GM12865 (cell line): ENCODE data around the gene CNKSR3.

ENCODE experiments used
- DNase-seq: peaks from one replicate; pipeline ENCODE4 v3.0.0; 2010; ENCODE audit warnings: low read depth
- H3K4me3 ChIP-seq: 2 replicates; pipeline ENCODE4 v1.5.1; 2011; ENCODE audit warnings: mild to moderate bottlenecking, low read depth, low read length, control low read depth
- TF ChIP-seq, protein P1 (sequence below): IDR thresholded peaks from 2 replicates; pipeline ENCODE4 v1.5.1; 2011; ENCODE audit warnings: low read length, control low read depth, low read depth, inconsistent platforms; ENCODE audit not compliant: insufficient read depth; ENCODE audit errors: missing control alignments

Gene CNKSR3

DNA sequence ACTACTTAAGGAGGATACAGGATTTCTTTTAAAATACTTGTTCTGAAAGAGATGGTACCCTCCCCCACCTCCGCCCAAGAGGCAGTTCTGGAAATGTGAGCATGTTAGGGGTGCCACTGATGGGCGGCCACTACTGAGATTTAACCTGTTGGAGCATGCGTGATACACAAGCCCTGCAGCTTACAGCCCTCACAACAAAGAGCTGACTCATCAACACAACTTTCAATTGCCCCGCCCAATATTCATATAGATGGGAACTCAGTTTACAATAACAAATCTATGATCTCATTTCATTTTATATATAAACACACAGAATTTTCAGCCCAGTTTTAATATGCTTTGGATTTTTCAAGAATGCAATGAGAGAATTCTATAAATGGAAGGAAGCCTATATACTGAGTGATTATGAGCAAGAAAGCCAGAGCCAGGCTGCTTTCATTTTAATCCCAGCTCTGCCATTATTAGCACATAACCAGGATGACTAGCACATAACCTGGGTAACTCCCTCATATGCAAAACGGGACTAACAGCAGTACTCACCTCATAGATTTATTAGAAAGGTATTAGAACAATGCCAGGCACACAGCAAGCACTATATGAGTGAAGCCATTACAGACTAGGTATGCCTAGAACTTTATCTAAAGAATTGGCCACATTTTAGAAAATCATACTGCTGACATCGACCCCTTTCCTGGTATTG lies 108.3 kb downstream of the CNKSR3 start:
- TF ChIP-seq, protein P1, sequence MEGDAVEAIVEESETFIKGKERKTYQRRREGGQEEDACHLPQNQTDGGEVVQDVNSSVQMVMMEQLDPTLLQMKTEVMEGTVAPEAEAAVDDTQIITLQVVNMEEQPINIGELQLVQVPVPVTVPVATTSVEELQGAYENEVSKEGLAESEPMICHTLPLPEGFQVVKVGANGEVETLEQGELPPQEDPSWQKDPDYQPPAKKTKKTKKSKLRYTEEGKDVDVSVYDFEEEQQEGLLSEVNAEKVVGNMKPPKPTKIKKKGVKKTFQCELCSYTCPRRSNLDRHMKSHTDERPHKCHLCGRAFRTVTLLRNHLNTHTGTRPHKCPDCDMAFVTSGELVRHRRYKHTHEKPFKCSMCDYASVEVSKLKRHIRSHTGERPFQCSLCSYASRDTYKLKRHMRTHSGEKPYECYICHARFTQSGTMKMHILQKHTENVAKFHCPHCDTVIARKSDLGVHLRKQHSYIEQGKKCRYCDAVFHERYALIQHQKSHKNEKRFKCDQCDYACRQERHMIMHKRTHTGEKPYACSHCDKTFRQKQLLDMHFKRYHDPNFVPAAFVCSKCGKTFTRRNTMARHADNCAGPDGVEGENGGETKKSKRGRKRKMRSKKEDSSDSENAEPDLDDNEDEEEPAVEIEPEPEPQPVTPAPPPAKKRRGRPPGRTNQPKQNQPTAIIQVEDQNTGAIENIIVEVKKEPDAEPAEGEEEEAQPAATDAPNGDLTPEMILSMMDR = no peak
- H3K4me3 ChIP-seq = no peak overlapping the region
- DNase-seq = no peak

DNA sequence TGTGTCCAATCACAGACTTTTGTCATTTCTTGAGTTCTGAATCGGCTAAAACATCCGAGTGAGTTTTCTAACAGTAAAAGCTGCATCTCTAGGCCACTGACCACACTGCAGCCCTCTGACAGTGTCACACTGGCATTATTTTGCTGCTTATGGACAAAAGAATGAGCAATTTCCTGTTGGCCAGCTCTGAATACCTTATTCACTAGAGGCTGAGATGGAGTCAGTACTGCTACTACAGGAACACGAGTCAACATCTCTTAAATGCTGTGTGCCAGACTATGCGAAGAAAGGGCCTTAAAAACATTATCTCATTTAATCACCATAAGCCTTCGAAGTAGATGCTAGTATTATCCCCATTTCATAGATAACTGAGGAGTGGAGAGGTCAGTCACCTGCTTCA lies 111.4 kb downstream of the CNKSR3 start:
- no peak for DNase-seq
- TF ChIP-seq, protein P1 = no peak

DNA sequence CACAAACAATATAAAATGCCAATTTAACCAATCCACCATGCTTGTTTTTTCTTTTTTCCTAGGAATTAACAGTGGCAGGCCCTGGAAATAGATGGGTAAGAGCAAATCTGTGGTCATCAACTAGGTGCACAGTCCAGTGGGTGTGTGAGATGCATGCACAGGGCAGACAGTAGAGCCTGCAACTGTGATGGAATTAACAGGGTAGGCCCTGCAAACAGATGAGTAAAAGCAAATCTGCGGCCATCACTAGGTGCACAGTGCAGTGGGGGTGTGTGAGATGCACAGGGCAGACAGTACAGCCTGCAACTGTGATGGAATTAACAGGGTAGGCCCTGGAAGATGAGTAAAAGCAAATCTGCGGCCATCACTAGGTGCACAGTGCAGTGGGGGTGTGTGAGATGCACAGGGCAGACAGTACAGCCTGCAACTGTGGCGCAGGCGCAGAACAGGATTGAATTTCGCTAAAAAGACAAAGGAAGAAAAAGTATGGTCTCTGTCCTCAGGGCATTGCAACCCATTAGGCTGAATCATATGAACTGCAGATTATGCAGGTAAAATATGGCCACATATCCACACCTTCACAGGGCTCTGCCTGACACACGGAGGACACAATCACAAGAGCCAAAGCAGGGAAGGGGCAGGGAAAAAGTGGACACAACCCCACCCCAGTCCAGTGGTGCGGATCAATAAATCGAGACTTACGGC lies 112.8 kb downstream of the CNKSR3 start:
- TF ChIP-seq, protein P1 = no peak
- no peak for DNase-seq
- H3K4me3 ChIP-seq = no peak overlapping the region

More for the DNA sequence above, 111.4 kb downstream of the CNKSR3 start:
- H3K4me3 ChIP-seq = no peak overlapping the region

DNA sequence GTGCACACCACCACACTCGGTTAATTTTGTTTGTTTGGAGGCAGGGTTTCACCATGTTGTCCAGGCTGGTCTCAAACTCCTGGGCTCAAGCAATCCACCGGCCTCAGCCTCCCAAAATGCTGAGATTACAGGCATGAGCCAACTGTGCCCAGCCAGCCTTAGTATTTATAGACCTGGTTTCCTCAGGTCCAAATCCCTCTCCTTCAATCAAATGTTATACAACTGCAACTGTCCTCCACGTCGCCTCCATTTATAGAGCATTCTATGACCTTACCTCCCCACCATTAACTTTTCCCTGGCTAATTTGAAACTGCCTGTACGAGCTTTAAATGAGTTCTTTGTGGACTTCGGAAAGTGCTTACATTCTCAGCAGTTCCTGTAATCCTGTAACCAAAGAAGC lies 114.6 kb downstream of the CNKSR3 start:
- TF ChIP-seq, protein P1 = no peak
- no peak for DNase-seq
- no peak overlapping the region for H3K4me3 ChIP-seq

DNA sequence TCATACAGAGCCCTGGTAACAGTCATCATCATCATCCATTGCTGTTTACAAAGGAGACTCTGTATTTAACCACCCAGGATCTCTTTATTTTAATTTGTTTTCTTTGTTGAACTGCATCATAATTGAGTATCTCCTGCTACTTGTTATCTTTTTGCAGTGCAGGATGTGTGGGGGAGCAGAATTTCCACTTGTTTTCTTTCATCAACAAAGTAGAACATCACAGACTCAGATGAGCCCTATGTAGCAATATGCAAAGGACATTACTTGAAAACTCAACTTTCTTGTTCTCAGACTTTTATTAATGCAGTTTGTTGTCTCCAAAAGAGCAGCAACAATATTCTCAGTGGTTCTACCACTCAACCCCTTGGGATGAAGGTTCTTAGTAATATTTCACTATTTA lies 115.2 kb downstream of the CNKSR3 start:
- TF ChIP-seq, protein P1 = no peak
- DNase-seq = no peak
- H3K4me3 ChIP-seq = no peak overlapping the region

DNA sequence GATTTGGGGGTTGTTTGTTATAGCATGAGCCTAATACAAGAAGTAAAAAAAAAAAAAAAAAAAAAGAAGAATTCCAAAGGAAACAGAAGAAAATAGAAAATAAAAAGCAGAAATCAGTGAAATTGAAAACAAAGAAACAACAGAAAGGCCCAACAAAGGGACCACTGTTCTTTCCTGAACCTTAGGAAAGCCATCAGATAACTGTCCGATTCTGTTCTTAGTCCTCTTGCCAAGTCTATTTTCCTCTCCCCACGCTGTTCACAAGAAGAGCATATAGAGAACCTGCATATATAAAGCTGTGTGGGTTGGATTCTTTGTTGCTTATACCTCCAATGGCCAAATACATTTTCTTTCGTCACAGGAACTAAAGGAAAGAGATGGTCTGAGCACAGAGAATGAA lies 115.9 kb downstream of the CNKSR3 start:
- no peak for DNase-seq
- H3K4me3 ChIP-seq = no peak overlapping the region
- TF ChIP-seq, protein P1 = no peak
